Measurements from ENCODE around the gene FRY. TPM values are rescaled to one million over a fixed set of nuclear protein-coding genes. Genes with fewer than 3 reads are reported as not detected.

FRY gene
- total and polyA plus RNA-seq, 9 of the 15 experiments (the other 6 are each of a cell fraction or from before 2014, with no cell fraction given), result 0.03 to 0.31 (median 0.11) TPM; not detected in 3

GRCh38 chr13:32136061-32136460 is 104.5 kb downstream of the FRY start:
- ChIA-PET POLR2A (no interaction called here), CTCF (ENCODE audit: low intra/inter-chr PET ratio) (no interaction called here)
- Histone ChIP-seq H3K4me1 (replicated peaks in 1 of 2; ENCODE audit: control insufficient read depth in 2 of 2, insufficient read depth in 2 of 2, low read length in 2 of 2) (no peaks in the 10 kb centered on the region), H3K9me1 (ENCODE audit: control insufficient read depth, insufficient read depth, low read length) (no peaks in the 10 kb centered on the region), H3K9me3 (replicated peaks; ENCODE audit: control insufficient read depth, insufficient read depth, low read depth, low read length) (no peaks in the 10 kb centered on the region), H2AFZ (ENCODE audit: low read depth, low read length) (no peak overlapping the region), H3K4me3 (no peak overlapping the region), H3K79me2 (ENCODE audit: control insufficient read depth, insufficient read depth, low read length) (no peaks in the 10 kb centered on the region), H3K36me3 (ENCODE audit: control insufficient read depth, insufficient read depth, low read length) (no peaks in the 10 kb centered on the region), H3K4me2 (ENCODE audit: insufficient read depth, low read length) (no peak overlapping the region), H3K9ac (ENCODE audit: insufficient read depth in 1 of 2, low read depth in 2 of 2, low read length in 2 of 2) (no peak overlapping the region), H3K27me3 (ENCODE audit: control insufficient read depth in 2 of 2, insufficient read depth in 2 of 2, low read length in 2 of 2) (no peaks in the 10 kb centered on the region), H4K20me1 (replicated peaks; ENCODE audit: control insufficient read depth, insufficient read depth, low read length) (no peaks in the 10 kb centered on the region), H3K27ac (ENCODE audit: extremely low read depth, low read depth, low read length) (no peak overlapping the region)
- 0% methylated on average over 2 of the region's 2 CpGs for WGBS (ENCODE audit: insufficient coverage, low coverage, missing lambda C conversion rate)
- DNase-seq (ENCODE audit: extremely low read depth in 1 of 4, low spot score in 3 of 4) (no peak), ATAC-seq (no peak), FAIRE-seq (no peak)
- no TSS peak for BruUV-seq (replicated peaks)
- TF ChIP-seq FOXA1 (IDR thresholded peaks at IDR 0.05; ENCODE audit: borderline replicate concordance) (no peak), SIX5 (IDR thresholded peaks at IDR 0.05; ENCODE audit: borderline replicate concordance in 1 of 2, insufficient read depth in 1 of 2, low read depth in 1 of 2, low read length in 2 of 2) (no peak), SP2 (IDR thresholded peaks at IDR 0.05; ENCODE audit: extremely low read depth, low read depth, low read length, poor library complexity, severe bottlenecking) (no peak), RHOXF2B (CRISPR knock-in tag; conservative IDR thresholded peaks at IDR 0.05) (no peak), THRAP3 (IDR thresholded peaks at IDR 0.05; ENCODE audit: borderline replicate concordance) (no peak), ZNF584 (CRISPR knock-in tag; IDR thresholded peaks at IDR 0.05; ENCODE audit: low read depth) (no peak), PHTF2 (CRISPR knock-in tag; IDR thresholded peaks at IDR 0.05) (no peak), ZNF324 (CRISPR knock-in tag; IDR thresholded peaks at IDR 0.05) (no peak), SAFB (IDR thresholded peaks at IDR 0.05; ENCODE audit: borderline replicate concordance, low read depth, low read length) (no peak), EP400 (IDR thresholded peaks at IDR 0.05) (no peak), ZNF140 (CRISPR knock-in tag; IDR thresholded peaks at IDR 0.05) (no peak), MAX (CRISPR knock-in tag; IDR thresholded peaks at IDR 0.05) (no peak), KDM2B (CRISPR knock-in tag; IDR thresholded peaks at IDR 0.05) (no peak), ZNF740 (CRISPR knock-in tag; IDR thresholded peaks at IDR 0.05) (no peak), ZNF740 (tag; IDR thresholded peaks at IDR 0.05) (no peak), CCNT2 (IDR thresholded peaks at IDR 0.05; ENCODE audit: borderline replicate concordance, extremely low read depth, insufficient read length, low read depth, low read length) (no peak), SRSF9 (IDR thresholded peaks at IDR 0.05; ENCODE audit: borderline replicate concordance, low read depth, low read length) (no peak)
- intact Hi-C loops (cut with micrococcal nuclease) (no loop called here), in situ Hi-C loops (cut with MboI) (no loop called here)

Measured in K562 (cell line).